Sigmoid colon (tissue), 7 donors: ENCODE data around the gene FIBCD1. TPM values are rescaled to one million over a fixed set of nuclear protein-coding genes. Genes with fewer than 3 reads are reported as not detected.

Experiments used
- DNase-seq: peaks from one replicate; pipeline ENCODE4 v3.0.0-alpha.2; 2019
- H3K27ac ChIP-seq, 4 donors: fragments of 200-600 bp; sonication (generic); one replicate each; pipeline ENCODE4 v1.5.1; 2016 to 2019; ENCODE audit warnings: mild to moderate bottlenecking in 1 of 4
- H3K27me3 ChIP-seq, 3 donors: fragments of 200-600 bp; sonication (generic); one replicate each; pipeline ENCODE4 v1.5.1; 2019; ENCODE audit warnings: mild to moderate bottlenecking in 1 of 3
- H3K36me3 ChIP-seq, 4 donors: fragments of 200-600 bp; sonication (generic); one replicate each; pipeline ENCODE4 v1.5.1; 2016 to 2019
- H3K4me1 ChIP-seq, 4 donors: fragments of 200-600 bp; sonication (generic); one replicate each; pipeline ENCODE4 v1.5.1; 2017 to 2019
- H3K4me3 ChIP-seq, 4 donors: fragments of 200-600 bp; sonication (generic); one replicate each; pipeline ENCODE4 v1.5.1; 2017 to 2019; ENCODE audit warnings: mild to moderate bottlenecking in 2 of 4, moderate library complexity in 1 of 4
- H3K9me3 ChIP-seq, 4 donors: fragments of 200-600 bp in 3 of 4; sonication (generic) in 3 of 4; one replicate each; pipeline versions ENCODE4 v1.5.1 to v1.6.1; 2013 to 2019
- EP300 ChIP-seq, 4 donors: sonication (generic); formaldehyde crosslinking; IDR thresholded peaks; one replicate each; pipeline ENCODE4 v1.6.1; 2017; ENCODE audit warnings: antibody characterized with exemption in 4 of 4
- POLR2A ChIP-seq, 2 donors: fragments of 450-650 bp; IDR thresholded peaks; one replicate each; pipeline ENCODE4 v1.6.1; 2016; ENCODE audit warnings: antibody characterized with exemption in 2 of 2, mild to moderate bottlenecking in 2 of 2, moderate library complexity in 2 of 2
- POLR2AphosphoS5 ChIP-seq, 4 donors: sonication (generic); formaldehyde crosslinking; IDR thresholded peaks; one replicate each; pipeline ENCODE4 v1.6.1; 2017; ENCODE audit warnings: antibody characterized with exemption in 4 of 4
- WGBS, 2 donors: extraction: QIAGEN DNeasy Blood & Tissue Kit; methylation state at CpG; one replicate each; pipeline ENCODE4 v1.1.7; 2013; 5-methylcytosine and 5-hydroxymethylcytosine counted together
- intact Hi-C: fragments of 100-400 bp; cut with DNase I; formaldehyde crosslinking; loops from one replicate; pipeline ENCODE4 v1.15.1; 2023
- polyA plus RNA-seq, 3 donors: library from polyadenylated mRNA; stranded (reverse); fragments of 200-250 nt; gene quantifications; one replicate each; pipeline ENCODE4 v1.2.3, GENCODE V29; 2013
- total RNA-seq, 4 donors: library from RNA; depleted of rRNA; stranded (reverse); fragments of >200 nt; gene quantifications; one replicate each; pipeline ENCODE4 v1.1.0, GENCODE V29; 2016
- TF ChIP-seq, protein P1 (sequence below), 4 experiments: fragments of 450-650 bp in 3 of 4; fragments of 200-600 bp in 1 of 4; IDR thresholded peaks; one replicate each; pipeline ENCODE4 v1.5.1; 2016 to 2019; ENCODE audit warnings: antibody characterized with exemption in 4 of 4, mild to moderate bottlenecking in 3 of 4, moderate library complexity in 2 of 4
- donor health status: healthy with polysubstance abuse.
- donor health status: Bipolar disorder and iron deficiency.
- donor health status: healthy.

Gene FIBCD1
- total and polyA plus RNA-seq, 7 donors = 0.36 to 11.9 (median 10.6) TPM; not detected in 3

DNA sequence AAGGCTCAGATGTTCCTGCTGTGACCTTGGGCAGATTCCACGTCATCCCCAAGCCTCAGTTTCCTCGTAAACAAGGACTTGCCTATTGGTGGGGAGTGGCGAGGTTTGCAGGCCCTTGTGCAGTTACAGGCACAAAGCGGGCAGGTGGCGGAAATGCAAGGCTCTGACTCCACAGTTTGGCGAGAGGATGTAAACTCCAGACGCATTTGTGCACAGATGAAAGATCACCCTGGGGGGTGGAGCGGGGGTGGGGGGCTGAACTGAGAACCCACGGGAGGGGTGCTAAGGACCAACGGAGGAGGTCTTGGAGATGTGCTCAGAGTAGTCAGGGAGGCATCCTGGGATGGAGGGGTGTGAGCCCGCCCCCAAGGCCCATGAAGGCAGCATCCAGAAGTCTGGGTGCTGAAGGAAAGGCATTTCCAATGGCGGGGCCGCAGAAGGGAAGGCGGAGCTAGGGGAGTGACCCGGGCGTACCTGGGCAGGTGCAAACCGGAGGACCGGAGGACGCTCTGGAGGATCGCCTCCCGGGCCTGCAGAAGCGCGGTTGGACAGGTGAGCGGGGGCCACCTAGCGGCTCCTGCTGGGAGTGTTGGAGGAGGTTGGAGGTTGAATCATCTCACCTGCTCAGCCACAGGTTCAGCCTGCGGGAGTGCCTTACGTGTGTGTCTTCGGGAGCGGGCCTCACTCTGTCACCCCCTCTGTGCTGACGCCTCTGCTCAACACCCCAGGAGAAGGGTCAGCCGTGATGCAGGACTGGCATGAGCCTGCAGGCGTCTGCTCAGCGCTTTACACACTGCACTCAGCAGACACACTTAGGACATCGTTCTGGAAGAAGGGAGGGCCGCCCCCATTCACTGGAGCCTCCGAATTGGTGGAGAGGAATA lies 1.9 kb upstream of the FIBCD1 start:
- H3K27ac ChIP-seq = no peak overlapping the region
- no peak overlapping the region for H3K4me3 ChIP-seq
- DNase-seq = peak; percentile 79
- H3K9me3 ChIP-seq = no peaks in the 10 kb centered on the region
- TF ChIP-seq, protein P1, sequence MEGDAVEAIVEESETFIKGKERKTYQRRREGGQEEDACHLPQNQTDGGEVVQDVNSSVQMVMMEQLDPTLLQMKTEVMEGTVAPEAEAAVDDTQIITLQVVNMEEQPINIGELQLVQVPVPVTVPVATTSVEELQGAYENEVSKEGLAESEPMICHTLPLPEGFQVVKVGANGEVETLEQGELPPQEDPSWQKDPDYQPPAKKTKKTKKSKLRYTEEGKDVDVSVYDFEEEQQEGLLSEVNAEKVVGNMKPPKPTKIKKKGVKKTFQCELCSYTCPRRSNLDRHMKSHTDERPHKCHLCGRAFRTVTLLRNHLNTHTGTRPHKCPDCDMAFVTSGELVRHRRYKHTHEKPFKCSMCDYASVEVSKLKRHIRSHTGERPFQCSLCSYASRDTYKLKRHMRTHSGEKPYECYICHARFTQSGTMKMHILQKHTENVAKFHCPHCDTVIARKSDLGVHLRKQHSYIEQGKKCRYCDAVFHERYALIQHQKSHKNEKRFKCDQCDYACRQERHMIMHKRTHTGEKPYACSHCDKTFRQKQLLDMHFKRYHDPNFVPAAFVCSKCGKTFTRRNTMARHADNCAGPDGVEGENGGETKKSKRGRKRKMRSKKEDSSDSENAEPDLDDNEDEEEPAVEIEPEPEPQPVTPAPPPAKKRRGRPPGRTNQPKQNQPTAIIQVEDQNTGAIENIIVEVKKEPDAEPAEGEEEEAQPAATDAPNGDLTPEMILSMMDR (IDR thresholded peaks at IDR 0.05) = peak; percentile 80 to 86 (median 82)
- TF ChIP-seq POLR2AphosphoS5 (IDR thresholded peaks at IDR 0.05) (no peak), EP300 (IDR thresholded peaks at IDR 0.05) (no peak), POLR2A (IDR thresholded peaks at IDR 0.05) (no peak)
- H3K4me1 ChIP-seq = peaks cover 0 to 42% (median 29%) of the 10 kb centered on the region in 4 donors
- H3K27me3 ChIP-seq = peaks cover 32 to 62% (median 60%) of the 10 kb centered on the region in 3 donors
- H3K36me3 ChIP-seq = no peaks in the 10 kb centered on the region
- intact Hi-C loops = loop anchor here (1.0 to 5.0 kb wide), 2 partner anchors 74 to 240 kb away; no protein-coding TSS in a partner anchor
- WGBS, 2 donors = 3 to 7% methylated on average over 36 of the region's 36 CpGs

DNA sequence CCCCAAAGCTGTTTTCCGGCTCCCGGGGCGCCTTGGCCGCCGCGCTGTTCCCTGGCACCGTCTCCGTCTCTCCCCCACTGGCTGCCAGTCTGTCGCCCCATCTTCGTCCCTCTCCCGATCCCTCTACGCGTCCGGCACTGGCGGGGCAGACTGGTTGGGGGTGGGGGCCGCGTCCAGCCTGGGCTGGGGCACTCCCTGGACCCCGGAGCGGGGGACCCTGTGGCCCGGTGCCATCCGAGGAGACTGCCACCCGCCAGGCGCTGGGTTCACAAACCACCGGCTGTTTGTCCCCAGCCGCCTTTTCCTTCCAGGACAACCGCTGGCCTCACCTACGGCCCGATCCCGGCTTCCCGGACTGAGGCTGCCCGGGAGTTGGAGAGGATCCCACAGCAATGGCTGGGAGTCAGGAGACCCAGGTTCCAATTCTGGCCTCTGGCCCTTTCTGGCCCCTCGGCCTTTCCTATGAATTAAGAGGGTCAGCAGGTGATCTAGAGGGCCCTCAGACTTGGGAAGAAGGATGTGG lies 1.0 kb upstream of the FIBCD1 start:
- no peaks in the 10 kb centered on the region for H3K36me3 ChIP-seq
- H3K4me3 ChIP-seq = peak overlapping the region in 3 of 4 donors; percentile 33 to 53 (median 51)
- no peaks in the 10 kb centered on the region for H3K9me3 ChIP-seq
- peaks cover 33 to 71% (median 67%) of the 10 kb centered on the region in 3 donors for H3K27me3 ChIP-seq
- intact Hi-C loops = loop anchor here (5.0 kb wide), 1 partner anchor 73 kb away; no protein-coding TSS in a partner anchor
- DNase-seq = no peak
- 2% methylated on average over 32 of the region's 32 CpGs for WGBS, 2 donors
- peaks cover 0 to 42% (median 29%) of the 10 kb centered on the region in 4 donors for H3K4me1 ChIP-seq
- H3K27ac ChIP-seq = no peak overlapping the region
- TF ChIP-seq POLR2AphosphoS5 (IDR thresholded peaks at IDR 0.05) (no peak), EP300 (IDR thresholded peaks at IDR 0.05) (no peak), POLR2A (IDR thresholded peaks at IDR 0.05) (no peak)
- TF ChIP-seq, protein P1 (IDR thresholded peaks at IDR 0.05) = no peak

DNA sequence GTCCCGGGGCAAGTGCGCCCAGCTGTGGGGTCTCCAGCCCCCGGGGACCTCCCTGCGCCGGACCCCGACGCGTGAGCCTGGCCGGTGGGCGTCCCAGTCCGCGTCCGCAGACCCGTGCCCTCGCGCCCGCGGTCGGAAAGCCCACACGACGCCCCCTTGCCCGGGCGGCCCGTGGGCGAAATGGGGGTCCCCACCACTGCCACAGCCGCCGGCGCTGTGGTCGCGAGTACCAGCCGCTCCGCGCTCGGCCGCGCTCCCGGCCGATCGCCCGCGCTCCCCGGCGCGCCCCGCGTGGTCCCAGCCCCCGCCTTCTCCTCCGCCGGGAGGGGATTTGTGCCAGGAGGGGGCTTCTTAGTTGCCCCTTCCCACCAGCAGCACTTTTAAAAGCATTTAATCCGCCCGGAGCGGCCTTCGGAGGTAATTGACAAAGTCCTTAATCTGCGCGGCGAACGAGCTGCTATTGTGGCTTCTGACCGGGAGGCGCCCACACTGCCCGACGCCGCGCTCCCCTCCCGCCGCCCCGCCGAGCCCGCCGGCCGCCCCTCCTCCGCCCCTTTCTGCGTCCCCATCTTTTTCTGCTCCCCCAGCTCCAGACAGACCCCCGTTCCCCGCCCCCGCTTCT lies 469 bp upstream of the FIBCD1 start:
- intact Hi-C loops = loop anchor here (5.0 kb wide), 2 partner anchors 72 to 172 kb away; no protein-coding TSS in a partner anchor
- H3K36me3 ChIP-seq = no peaks in the 10 kb centered on the region
- TF ChIP-seq EP300 (IDR thresholded peaks at IDR 0.05) = no peak
- TF ChIP-seq POLR2AphosphoS5 (IDR thresholded peaks at IDR 0.05) = no peak
- TF ChIP-seq, protein P1 (IDR thresholded peaks at IDR 0.05) = no peak
- TF ChIP-seq POLR2A (IDR thresholded peaks at IDR 0.05) = no peak
- H3K4me3 ChIP-seq = peak overlapping the region in 3 of 4 donors; percentile 33 to 53 (median 51)
- peaks cover 0 to 42% (median 29%) of the 10 kb centered on the region in 4 donors for H3K4me1 ChIP-seq
- no peaks in the 10 kb centered on the region for H3K9me3 ChIP-seq
- DNase-seq = no peak
- 1% methylated on average over 75 of the region's 75 CpGs for WGBS, 2 donors
- H3K27ac ChIP-seq = no peak overlapping the region
- peaks cover 33 to 76% (median 71%) of the 10 kb centered on the region in 3 donors for H3K27me3 ChIP-seq

DNA sequence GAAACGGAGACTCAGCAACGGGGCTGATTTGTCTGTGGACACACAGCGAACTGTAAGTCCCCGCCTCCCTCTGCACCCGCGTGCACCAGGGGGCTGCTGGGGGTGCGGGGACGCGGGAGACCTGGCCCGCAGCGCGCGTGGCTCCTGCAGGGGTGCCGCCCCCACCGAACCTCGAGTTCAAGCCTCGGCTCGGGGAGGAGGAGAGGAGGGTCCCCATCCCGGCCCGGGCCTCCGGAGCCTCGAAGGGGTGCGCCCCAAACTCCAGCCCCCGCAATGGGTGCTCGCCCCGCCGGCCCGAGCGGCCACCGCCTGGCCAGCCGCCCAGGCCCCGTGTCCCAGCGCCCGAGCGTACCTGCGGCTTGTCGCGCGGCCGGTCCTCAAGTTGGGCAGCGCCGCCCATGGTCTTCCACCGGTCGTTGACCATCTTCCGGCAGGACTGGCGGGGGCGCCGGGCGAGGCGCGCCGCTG lies 829 bp downstream of the FIBCD1 start:
- intact Hi-C loops = loop anchor here (5.0 kb wide), 1 partner anchor 171 kb away; no protein-coding TSS in a partner anchor
- no peak for DNase-seq
- peaks cover 33 to 89% (median 72%) of the 10 kb centered on the region in 3 donors for H3K27me3 ChIP-seq
- WGBS, 2 donors = 3% methylated on average over 52 of the region's 52 CpGs
- TF ChIP-seq POLR2AphosphoS5 (IDR thresholded peaks at IDR 0.05) = no peak
- no peak for TF ChIP-seq EP300 (IDR thresholded peaks at IDR 0.05)
- no peak for TF ChIP-seq POLR2A (IDR thresholded peaks at IDR 0.05)
- TF ChIP-seq, protein P1 (IDR thresholded peaks at IDR 0.05) = no peak
- H3K4me1 ChIP-seq = peaks cover 0 to 49% (median 33%) of the 10 kb centered on the region in 4 donors
- no peak overlapping the region for H3K27ac ChIP-seq
- no peaks in the 10 kb centered on the region for H3K36me3 ChIP-seq
- H3K4me3 ChIP-seq = peak overlapping the region in 3 of 4 donors; percentile 33 to 53 (median 51)
- no peaks in the 10 kb centered on the region for H3K9me3 ChIP-seq
